HG02763 (cell line): ENCODE results near the gene GALC.

ENCODE experiments used
- ATAC-seq: cut with Tn5 transposase; IDR thresholded peaks from one replicate; pipeline ENCODE4 v1.9.1; 2021; ENCODE audit warnings: mild to moderate bottlenecking, moderate library complexity; ENCODE audit not compliant: unreplicated experiment

GALC gene

DNA sequence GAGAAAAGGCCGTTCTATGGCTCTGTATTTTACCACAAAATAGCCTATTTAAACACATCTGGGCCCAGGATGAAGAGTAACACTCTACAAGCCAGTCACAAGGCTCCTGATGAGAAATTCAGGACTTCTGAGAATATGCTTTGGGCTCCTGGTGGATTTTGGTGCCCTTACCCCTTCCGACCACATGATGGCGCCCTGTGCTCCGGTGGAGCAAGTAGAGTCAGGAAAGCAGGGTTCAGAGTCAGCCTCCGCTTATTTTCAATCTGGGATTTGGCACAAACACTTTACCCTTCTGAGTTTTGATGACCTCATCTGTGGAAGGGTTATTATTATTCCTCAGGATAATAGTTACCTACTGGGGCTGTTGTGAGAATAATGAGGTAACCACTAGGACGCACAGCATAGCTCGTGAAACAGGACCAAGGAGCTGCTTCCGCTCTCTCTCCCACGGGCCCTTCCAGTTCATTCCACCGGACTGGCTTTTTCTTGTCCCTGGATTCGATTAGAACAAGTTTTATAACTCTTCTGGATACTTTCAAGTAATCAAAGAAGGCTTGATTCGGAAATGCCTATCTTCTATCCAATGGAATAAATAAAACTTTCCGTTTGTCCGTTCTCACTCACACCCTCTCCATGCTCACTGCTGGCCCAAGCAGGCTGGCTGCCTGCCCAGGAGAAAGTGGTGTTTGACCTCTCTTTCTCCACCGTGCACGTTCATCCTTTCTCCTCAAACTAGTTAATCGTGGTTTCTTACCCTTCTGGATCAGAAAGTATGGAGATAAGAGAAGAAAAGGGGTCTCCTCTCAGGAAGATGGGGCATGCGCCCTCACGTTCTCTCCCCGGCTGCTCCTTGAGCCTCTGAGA is 104.6 kb downstream of the GALC start:
- ATAC-seq: no peak

DNA sequence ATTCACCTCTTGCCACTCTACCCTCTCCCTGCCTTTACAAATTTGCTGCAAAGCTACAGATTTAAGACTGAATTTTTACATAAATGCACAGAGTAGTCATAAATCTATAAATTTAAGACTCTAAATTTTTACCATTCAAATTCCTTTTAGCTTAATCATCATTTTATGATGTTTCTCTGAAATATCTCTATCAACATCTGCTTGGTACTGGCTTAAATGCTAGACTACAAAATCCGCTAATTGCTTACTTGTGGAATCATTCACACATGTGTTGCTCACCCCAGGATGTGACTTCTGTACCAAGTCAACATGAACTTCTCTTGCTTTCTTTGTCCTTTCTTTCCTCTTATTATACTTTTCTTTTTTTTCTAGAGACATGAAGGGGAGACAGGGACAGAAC is 109.2 kb downstream of the GALC start:
- ATAC-seq: no peak
